Right atrium auricular region (tissue), 2 donors: ENCODE data around the gene LSM12. TPM values are rescaled to one million over a fixed set of nuclear protein-coding genes. Genes with fewer than 3 reads are reported as not detected.
A peak's percentile ranks its signal among the peaks of the same experiment; 100 is the strongest.

Experiments
- DNase-seq: peaks from one replicate; pipeline ENCODE4 v3.0.0-alpha.2; 2019; ENCODE audit warnings: low spot score
- H3K27ac ChIP-seq, 2 donors: fragments of 200-600 bp; sonication (generic); 1 replicate in 1 of 2; 2 replicates in 1 of 2; pipeline ENCODE4 v1.5.1; 2016 to 2019
- H3K27me3 ChIP-seq, 2 donors: fragments of 200-600 bp; sonication (generic); one replicate each; pipeline versions ENCODE4 v1.5.1 to v1.6.0; 2017 to 2019
- H3K36me3 ChIP-seq: fragments of 200-600 bp; sonication (generic); one replicate; pipeline ENCODE4 v1.5.1; 2016
- H3K4me1 ChIP-seq, 2 donors: fragments of 200-600 bp; sonication (generic); one replicate each; pipeline versions ENCODE4 v1.5.1 to v1.6.0; 2017 to 2019
- H3K4me3 ChIP-seq, 2 donors: fragments of 200-600 bp; sonication (generic); 1 replicate in 1 of 2; 2 replicates in 1 of 2; pipeline ENCODE4 v1.5.1; 2017 to 2019; ENCODE audit warnings: mild to moderate bottlenecking in 1 of 2, moderate library complexity in 1 of 2
- H3K9me3 ChIP-seq, 2 donors: fragments of 200-600 bp; sonication (generic); one replicate each; pipeline ENCODE4 v1.5.1; 2019
- CTCF ChIP-seq, 2 donors: fragments of 200-600 bp; sonication (generic); IDR thresholded peaks; one replicate each; pipeline ENCODE4 v1.5.1; 2019; ENCODE audit warnings: antibody characterized with exemption in 2 of 2
- total RNA-seq, 2 donors: library from RNA; depleted of rRNA; stranded (reverse); fragments of >200 nt; gene quantifications; one replicate each; pipeline ENCODE4 v1.1.0, GENCODE V29; 2016

LSM12 gene
- total RNA-seq, 2 donors from 2014 or later, result 36.8 to 41.3 TPM

GRCh38 chr17:44007346-44008204, 58.9 kb downstream of the LSM12 start:
- Histone ChIP-seq H3K4me1 (peaks cover 0 to 60% of the 10 kb centered on the region in 2 donors), H3K4me3 (peak overlapping the region; percentile 50 to 67), H3K27me3 (peaks cover 0 to 21% of the 10 kb centered on the region in 2 donors), H3K27ac (peak overlapping the region; percentile 62 to 73), H3K36me3 (no peaks in the 10 kb centered on the region), H3K9me3 (no peaks in the 10 kb centered on the region)
- no peak for DNase-seq
- peak in 1 of 2 donors; percentile 4 for TF ChIP-seq CTCF (IDR thresholded peaks at IDR 0.05)

- Histone ChIP-seq H3K9me3 (no peaks in the 10 kb centered on the region), H3K27ac (peak overlapping the region; percentile 62 to 73), H3K4me3 (peak overlapping the region; percentile 50 to 67), H3K27me3 (peaks cover 0 to 21% of the 10 kb centered on the region in 2 donors), H3K36me3 (no peaks in the 10 kb centered on the region), H3K4me1 (peaks cover 0 to 54% of the 10 kb centered on the region in 2 donors)
- DNase-seq, result peak; percentile 98
- peak; percentile 37 to 71 for TF ChIP-seq CTCF (IDR thresholded peaks at IDR 0.05)
Observed at GRCh38 chr17:44006598-44007345, 59.7 kb downstream of the LSM12 start.

GRCh38 chr17:44006272-44006597, 60.2 kb downstream of the LSM12 start:
- H3K27ac ChIP-seq, result peak overlapping the region; percentile 62 to 73
- H3K9me3 ChIP-seq, result no peaks in the 10 kb centered on the region
- H3K36me3 ChIP-seq, result no peaks in the 10 kb centered on the region
- no peak for TF ChIP-seq CTCF (IDR thresholded peaks at IDR 0.05)
- DNase-seq, result no peak
- peaks cover 0 to 21% of the 10 kb centered on the region in 2 donors for H3K27me3 ChIP-seq
- peaks cover 0 to 48% of the 10 kb centered on the region in 2 donors for H3K4me1 ChIP-seq
- peak overlapping the region; percentile 50 to 67 for H3K4me3 ChIP-seq

GRCh38 chr17:44005527-44006271, 60.8 kb downstream of the LSM12 start:
- H3K27ac ChIP-seq, result peak overlapping the region; percentile 62 to 73
- peak overlapping the region; percentile 50 to 67 for H3K4me3 ChIP-seq
- peaks cover 0 to 45% of the 10 kb centered on the region in 2 donors for H3K4me1 ChIP-seq
- no peaks in the 10 kb centered on the region for H3K9me3 ChIP-seq
- TF ChIP-seq CTCF (IDR thresholded peaks at IDR 0.05), result peak in 1 of 2 donors; percentile 43
- no peak for DNase-seq
- peaks cover 0 to 21% of the 10 kb centered on the region in 2 donors for H3K27me3 ChIP-seq
- no peaks in the 10 kb centered on the region for H3K36me3 ChIP-seq

- H3K4me3 ChIP-seq, result peak overlapping the region; percentile 50 to 67
- no peak for TF ChIP-seq CTCF (IDR thresholded peaks at IDR 0.05)
- H3K9me3 ChIP-seq, result no peaks in the 10 kb centered on the region
- no peaks in the 10 kb centered on the region for H3K36me3 ChIP-seq
- H3K27me3 ChIP-seq, result peaks cover 0 to 21% of the 10 kb centered on the region in 2 donors
- DNase-seq, result no peak
- peak overlapping the region in 1 of 2 donors; percentile 37 for H3K27ac ChIP-seq
- peaks cover 0 to 45% of the 10 kb centered on the region in 2 donors for H3K4me1 ChIP-seq
Observed at GRCh38 chr17:44004761-44005526, 61.5 kb downstream of the LSM12 start.
